Measurements from ENCODE around the gene LDLRAD3. TPM values are rescaled to one million over a fixed set of nuclear protein-coding genes. Genes with fewer than 3 reads are reported as not detected.

LDLRAD3 gene
- total RNA-seq, 1 experiment from 2014 or later: 12.1 TPM

GRCh38 chr11:36248436-36248835, 304.6 kb downstream of the LDLRAD3 start:
- Histone ChIP-seq H3K23ac (ENCODE audit: insufficient read length, low read depth, low read length) (no peak overlapping the region), H2BK20ac (ENCODE audit: low read depth, low read length, poor library complexity, severe bottlenecking) (no peak overlapping the region), H3K27me3 (ENCODE audit: insufficient read depth, low read length) (no peaks in the 10 kb centered on the region), H2BK120ac (ENCODE audit: low read depth, low read length, poor library complexity, severe bottlenecking) (no peak overlapping the region), H3K27ac (ENCODE audit: insufficient read length, low read depth, low read length) (no peak overlapping the region), H3K79me2 (ENCODE audit: insufficient read depth, low read length) (no peaks in the 10 kb centered on the region), H2AFZ (ENCODE audit: low read length) (no peak overlapping the region), H3K56ac (ENCODE audit: insufficient read length, low read depth, low read length) (no peak overlapping the region), H3K9me3 (ENCODE audit: control insufficient read depth, low read depth, low read length) (no peaks in the 10 kb centered on the region), H3K4me2 (ENCODE audit: insufficient read depth, insufficient read length, low read length) (no peak overlapping the region), H4K20me1 (ENCODE audit: control insufficient read depth, insufficient read depth, insufficient read length) (no peaks in the 10 kb centered on the region), H2AK5ac (ENCODE audit: insufficient read length, low read length) (no peak overlapping the region), H3K79me1 (ENCODE audit: insufficient read depth, low read depth, low read length, poor library complexity, severe bottlenecking) (no peaks in the 10 kb centered on the region), H2BK12ac (ENCODE audit: insufficient read length, low read depth, low read length) (no peak overlapping the region), H4K5ac (ENCODE audit: insufficient read length, low read depth, low read length) (no peak overlapping the region), H3K18ac (ENCODE audit: insufficient read length, low read depth, low read length) (no peak overlapping the region), H4K8ac (replicated peaks; ENCODE audit: insufficient read length, low read depth, low read length) (no peak overlapping the region), H3K9ac (ENCODE audit: extremely low read depth, insufficient read length, low read length) (no peak overlapping the region), H3K4me1 (ENCODE audit: insufficient read depth, low read length) (no peaks in the 10 kb centered on the region), H4K91ac (ENCODE audit: insufficient read length, low read depth, low read length) (no peak overlapping the region), H3K23me2 (ENCODE audit: insufficient read length, low read depth, low read length, poor library complexity, severe bottlenecking) (no peaks in the 10 kb centered on the region), H2BK5ac (ENCODE audit: insufficient read length, low read length) (no peak overlapping the region), H2BK15ac (ENCODE audit: low read depth, low read length) (no peak overlapping the region), H3T11ph (ENCODE audit: low read length) (no peak overlapping the region), H3K4ac (ENCODE audit: low read depth, low read length) (no peak overlapping the region), H3K14ac (ENCODE audit: insufficient read depth, low read length) (no peak overlapping the region)
- H3K4me1 Mint-ChIP-seq: peaks cover 6 to 12% of the 10 kb centered on the region in 2 experiments; a peak in 3 of 4 replicates
- peaks cover 3% of the 10 kb centered on the region; the same call in 1 of the 2 replicates for H3K27me3 Mint-ChIP-seq (ENCODE audit: low read depth)
- no peak overlapping the region for H3K27ac Mint-ChIP-seq
- no peaks in the 10 kb centered on the region; a peak in 1 of 7 replicates for H3K36me3 Mint-ChIP-seq (ENCODE audit: insufficient read depth in 1 of 3, low read depth in 3 of 3)
- no peak for DNase-seq
- WGBS (ENCODE audit: extremely low coverage, insufficient read length, low lambda C conversion rate): no CpG with 5 or more reads among the region's 4 CpGs
- TF ChIP-seq, protein P1, sequence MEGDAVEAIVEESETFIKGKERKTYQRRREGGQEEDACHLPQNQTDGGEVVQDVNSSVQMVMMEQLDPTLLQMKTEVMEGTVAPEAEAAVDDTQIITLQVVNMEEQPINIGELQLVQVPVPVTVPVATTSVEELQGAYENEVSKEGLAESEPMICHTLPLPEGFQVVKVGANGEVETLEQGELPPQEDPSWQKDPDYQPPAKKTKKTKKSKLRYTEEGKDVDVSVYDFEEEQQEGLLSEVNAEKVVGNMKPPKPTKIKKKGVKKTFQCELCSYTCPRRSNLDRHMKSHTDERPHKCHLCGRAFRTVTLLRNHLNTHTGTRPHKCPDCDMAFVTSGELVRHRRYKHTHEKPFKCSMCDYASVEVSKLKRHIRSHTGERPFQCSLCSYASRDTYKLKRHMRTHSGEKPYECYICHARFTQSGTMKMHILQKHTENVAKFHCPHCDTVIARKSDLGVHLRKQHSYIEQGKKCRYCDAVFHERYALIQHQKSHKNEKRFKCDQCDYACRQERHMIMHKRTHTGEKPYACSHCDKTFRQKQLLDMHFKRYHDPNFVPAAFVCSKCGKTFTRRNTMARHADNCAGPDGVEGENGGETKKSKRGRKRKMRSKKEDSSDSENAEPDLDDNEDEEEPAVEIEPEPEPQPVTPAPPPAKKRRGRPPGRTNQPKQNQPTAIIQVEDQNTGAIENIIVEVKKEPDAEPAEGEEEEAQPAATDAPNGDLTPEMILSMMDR (conservative IDR thresholded peaks at IDR 0.05): no peak
- H3K9me3 Mint-ChIP-seq: no peaks in the 10 kb centered on the region
- H3K4me3 Mint-ChIP-seq: no peak overlapping the region
